Smooth muscle cell (in vitro differentiated cells): ENCODE data around the gene CATSPERZ. TPM values are rescaled to one million over a fixed set of nuclear protein-coding genes. Genes with fewer than 3 reads are reported as not detected.

Experiments
- DNase-seq: peaks from one replicate; lab custom pipeline; 2025; ENCODE audit not compliant: unreplicated experiment; lab: John Stamatoyannopoulos, UW
- H2AFZ ChIP-seq: fragments of 200-600 bp; sonication (generic); 2 replicates; pipeline ENCODE4 v1.6.0; 2016; ENCODE audit warnings: antibody characterized with exemption, low read depth, mild to moderate bottlenecking
- H3F3A ChIP-seq: fragments of 200-600 bp; sonication (generic); 2 replicates; pipeline ENCODE4 v1.6.0; 2017; ENCODE audit warnings: antibody characterized with exemption, low read depth
- H3K27ac ChIP-seq: fragments of 200-600 bp; sonication (generic); 2 replicates; pipeline ENCODE4 v1.5.1; 2016; ENCODE audit warnings: low read depth, mild to moderate bottlenecking
- H3K27me3 ChIP-seq: fragments of 200-600 bp; sonication (generic); 2 replicates; pipeline ENCODE4 v1.6.1; 2016; ENCODE audit warnings: low read depth, mild to moderate bottlenecking
- H3K36me3 ChIP-seq: fragments of 200-600 bp; sonication (generic); 2 replicates; pipeline ENCODE4 v1.5.1; 2016; ENCODE audit warnings: low read depth
- H3K4me1 ChIP-seq: fragments of 200-600 bp; sonication (generic); 2 replicates; pipeline ENCODE4 v1.5.1; 2016; ENCODE audit warnings: low read depth
- H3K4me2 ChIP-seq: fragments of 200-600 bp; sonication (generic); 2 replicates; pipeline ENCODE4 v1.6.0; 2016; ENCODE audit warnings: mild to moderate bottlenecking
- H3K4me3 ChIP-seq: fragments of 200-600 bp; sonication (generic); 2 replicates; pipeline ENCODE4 v1.5.1; 2016; ENCODE audit warnings: mild to moderate bottlenecking
- H3K79me2 ChIP-seq: fragments of 200-600 bp; sonication (generic); 2 replicates; pipeline ENCODE4 v1.6.0; 2016; ENCODE audit warnings: low read depth, mild to moderate bottlenecking
- H3K9ac ChIP-seq: fragments of 200-600 bp; sonication (generic); 2 replicates; pipeline ENCODE4 v1.6.0; 2016; ENCODE audit warnings: low read depth
- H3K9me3 ChIP-seq: fragments of 200-600 bp; sonication (generic); replicated peaks from 2 replicates; pipeline ENCODE4 v1.5.1; 2016; ENCODE audit warnings: low read depth
- H4K20me1 ChIP-seq: fragments of 200-600 bp; sonication (generic); 2 replicates; pipeline ENCODE4 v1.6.0; 2016; ENCODE audit warnings: low read depth
- CTCF ChIP-seq: fragments of 200-600 bp; sonication (generic); IDR thresholded peaks from 2 replicates; pipeline ENCODE4 v1.5.1; 2017; ENCODE audit warnings: borderline replicate concordance, mild to moderate bottlenecking, antibody characterized with exemption; ENCODE audit not compliant: insufficient read depth, poor library complexity, severe bottlenecking
- WGBS: methylation state at CpG from one replicate; pipeline ENCODE4 v1.1.7; 2016; ENCODE audit warnings: low lambda C conversion rate; 5-methylcytosine and 5-hydroxymethylcytosine counted together
- polyA plus RNA-seq: library from polyadenylated mRNA; unstranded; fragments of >200 nt; fragmentation: Nextera tagmentation; extraction: Ambion mirVana; gene quantifications from 2 replicates; pipeline ENCODE4 v1.2.1, GENCODE V29; 2016
- total RNA-seq: library from RNA; depleted of rRNA; stranded (reverse); fragments of >200 nt; gene quantifications from 2 replicates; pipeline ENCODE4 v1.2.3, GENCODE V29; 2014

CATSPERZ gene
- total and polyA plus RNA-seq, 2 experiments from 2014 or later, result not detected

- no peak for DNase-seq
These were observed 24.9 kb upstream of the CATSPERZ start for GRCh38 chr11:64275031-64275800.

GRCh38 chr11:64275841-64276240, 24.3 kb upstream of the CATSPERZ start:
- H3K4me1 ChIP-seq, result no peaks in the 10 kb centered on the region
- peaks cover 4% of the 10 kb centered on the region for H3F3A ChIP-seq
- H3K79me2 ChIP-seq, result no peaks in the 10 kb centered on the region
- no peaks in the 10 kb centered on the region for H3K36me3 ChIP-seq
- DNase-seq, result no peak
- H3K9me3 ChIP-seq, result no peaks in the 10 kb centered on the region
- H3K27me3 ChIP-seq, result no peaks in the 10 kb centered on the region
- no peak overlapping the region for H3K9ac ChIP-seq
- H2AFZ ChIP-seq, result no peak overlapping the region
- no peaks in the 10 kb centered on the region for H4K20me1 ChIP-seq
- no peak for TF ChIP-seq CTCF
- WGBS, result 95% methylated on average over 2 of the region's 2 CpGs
- H3K27ac ChIP-seq, result no peak overlapping the region
- no peak overlapping the region for H3K4me2 ChIP-seq
- H3K4me3 ChIP-seq, result no peak overlapping the region

More at GRCh38 chr11:64275031-64275800, 24.9 kb upstream of the CATSPERZ start:
- H3K4me2 ChIP-seq, result no peak overlapping the region
- no peak overlapping the region for H3K9ac ChIP-seq
- 88% methylated on average over 15 of the region's 15 CpGs for WGBS
- peaks cover 4% of the 10 kb centered on the region for H3F3A ChIP-seq
- H3K79me2 ChIP-seq, result no peaks in the 10 kb centered on the region
- no peak for TF ChIP-seq CTCF
- no peak overlapping the region for H2AFZ ChIP-seq
- H3K27me3 ChIP-seq, result no peaks in the 10 kb centered on the region
- no peaks in the 10 kb centered on the region for H3K36me3 ChIP-seq
- H3K27ac ChIP-seq, result no peak overlapping the region
- H3K4me1 ChIP-seq, result no peaks in the 10 kb centered on the region
- H3K4me3 ChIP-seq, result no peak overlapping the region
- H4K20me1 ChIP-seq, result no peaks in the 10 kb centered on the region
- no peaks in the 10 kb centered on the region for H3K9me3 ChIP-seq

GRCh38 chr11:64276653-64277431, 23.3 kb upstream of the CATSPERZ start:
- DNase-seq, result no peak
- Histone ChIP-seq H3K4me1 (no peaks in the 10 kb centered on the region), H3K79me2 (no peaks in the 10 kb centered on the region), H3K4me2 (no peak overlapping the region), H3F3A (no peaks in the 10 kb centered on the region), H2AFZ (no peak overlapping the region), H4K20me1 (no peaks in the 10 kb centered on the region), H3K36me3 (no peaks in the 10 kb centered on the region), H3K4me3 (no peak overlapping the region), H3K9ac (no peak overlapping the region), H3K27ac (no peak overlapping the region), H3K27me3 (no peaks in the 10 kb centered on the region), H3K9me3 (no peaks in the 10 kb centered on the region)
- no peak for TF ChIP-seq CTCF
- WGBS, result 89% methylated on average over 17 of the region's 17 CpGs
